Measurements from ENCODE around the gene SHF.
A peak's percentile ranks its signal among the peaks of the same experiment; 100 is the strongest.
"Not testable (repeated sequence)": the region's sequence is repeated elsewhere in the genome, so short reads cannot be mapped to it uniquely, and the experiment has no call there.

Gene SHF

GRCh38 chr15:45187894-45188830 is at the start of gene SHF:
Gene SHF (minus strand): TSS chr15:45187966. CDS start chr15:45187951, 15 bp downstream.
- peak; percentile 58 for DNase-seq
- in situ Hi-C loops (cut with MboI; ENCODE audit: low pct_unique_long_range_greater_than_20kb, low sequenced_read_pairs) = no loop called here

- DNase-seq; in situ Hi-C loops (cut with MboI; ENCODE audit: low pct_unique_long_range_greater_than_20kb, low sequenced_read_pairs): not testable (repeated sequence)
These were observed 49.0 kb upstream of the SHF start for GRCh38 chr15:45236806-45237205.

- DNase-seq = no peak
- in situ Hi-C loops (cut with MboI; ENCODE audit: low pct_unique_long_range_greater_than_20kb, low sequenced_read_pairs) = no loop called here
These were observed 46.9 kb upstream of the SHF start for GRCh38 chr15:45234562-45235235.

- in situ Hi-C loops (cut with MboI; ENCODE audit: low pct_unique_long_range_greater_than_20kb, low sequenced_read_pairs) = no loop called here
- no peak for DNase-seq
These were observed 44.2 kb upstream of the SHF start for GRCh38 chr15:45231864-45232562.

- in situ Hi-C loops (cut with MboI; ENCODE audit: low pct_unique_long_range_greater_than_20kb, low sequenced_read_pairs) = no loop called here
- no peak for DNase-seq
These were observed 43.4 kb upstream of the SHF start for GRCh38 chr15:45231132-45231531.

- in situ Hi-C loops (cut with MboI; ENCODE audit: low pct_unique_long_range_greater_than_20kb, low sequenced_read_pairs) = no loop called here
- DNase-seq = no peak
These were observed 42.6 kb upstream of the SHF start for GRCh38 chr15:45230245-45230965.

- DNase-seq = no peak
- in situ Hi-C loops (cut with MboI; ENCODE audit: low pct_unique_long_range_greater_than_20kb, low sequenced_read_pairs) = no loop called here
These were observed 41.2 kb upstream of the SHF start for GRCh38 chr15:45228931-45229330.

- DNase-seq = no peak
- in situ Hi-C loops (cut with MboI; ENCODE audit: low pct_unique_long_range_greater_than_20kb, low sequenced_read_pairs) = no loop called here
These were observed 37.9 kb upstream of the SHF start for GRCh38 chr15:45225506-45226273.

- in situ Hi-C loops (cut with MboI; ENCODE audit: low pct_unique_long_range_greater_than_20kb, low sequenced_read_pairs) = no loop called here
These were observed 37.0 kb upstream of the SHF start for GRCh38 chr15:45224621-45225217.

GRCh38 chr15:45221967-45222366 is 34.2 kb upstream of the SHF start:
- in situ Hi-C loops (cut with MboI; ENCODE audit: low pct_unique_long_range_greater_than_20kb, low sequenced_read_pairs) = no loop called here
- no peak for DNase-seq

More at GRCh38 chr15:45224621-45225217, 37.0 kb upstream of the SHF start:
- no peak for DNase-seq

- in situ Hi-C loops (cut with MboI; ENCODE audit: low pct_unique_long_range_greater_than_20kb, low sequenced_read_pairs) = no loop called here
- no peak for DNase-seq
These were observed 33.4 kb upstream of the SHF start for GRCh38 chr15:45221053-45221599.

GRCh38 chr15:45212493-45212892 is 24.7 kb upstream of the SHF start:
- no peak for DNase-seq

GRCh38 chr15:45205192-45205591 is 17.4 kb upstream of the SHF start:
- peak; percentile 71 for DNase-seq
- in situ Hi-C loops (cut with MboI; ENCODE audit: low pct_unique_long_range_greater_than_20kb, low sequenced_read_pairs) = no loop called here

More at GRCh38 chr15:45212493-45212892, 24.7 kb upstream of the SHF start:
- in situ Hi-C loops (cut with MboI; ENCODE audit: low pct_unique_long_range_greater_than_20kb, low sequenced_read_pairs) = no loop called here

GRCh38 chr15:45203182-45203581 is 15.4 kb upstream of the SHF start:
- in situ Hi-C loops (cut with MboI; ENCODE audit: low pct_unique_long_range_greater_than_20kb, low sequenced_read_pairs) = no loop called here
- no peak for DNase-seq

GRCh38 chr15:45201869-45202268 is 14.1 kb upstream of the SHF start:
- no peak for DNase-seq
- in situ Hi-C loops (cut with MboI; ENCODE audit: low pct_unique_long_range_greater_than_20kb, low sequenced_read_pairs) = no loop called here

GRCh38 chr15:45201557-45201859 is 13.7 kb upstream of the SHF start:
- DNase-seq = no peak
- in situ Hi-C loops (cut with MboI; ENCODE audit: low pct_unique_long_range_greater_than_20kb, low sequenced_read_pairs) = no loop called here

GRCh38 chr15:45200799-45201556 is 13.2 kb upstream of the SHF start:
- peak; percentile 89 for DNase-seq
- in situ Hi-C loops (cut with MboI; ENCODE audit: low pct_unique_long_range_greater_than_20kb, low sequenced_read_pairs) = no loop called here

Data from KBM-7 (cell line).